ENCODE data around the gene CRYBB2.
"Not testable (repeated sequence)": the region's sequence is repeated elsewhere in the genome, so short reads cannot be mapped to it uniquely, and the experiment has no call there.

The CRYBB2 gene

GRCh38 chr22:25236417-25236816, 17.0 kb downstream of the CRYBB2 start:
- Mint-ChIP-seq H3K4me1 (ENCODE audit: low read depth) (peaks cover 4% of the 10 kb centered on the region), H3K27me3 (peaks cover 61% of the 10 kb centered on the region), H3K27ac (no peak overlapping the region), H3K4me3 (no peak overlapping the region), H3K36me3 (ENCODE audit: low read depth) (no peaks in the 10 kb centered on the region), H3K9me3 (no peaks in the 10 kb centered on the region)
- DNase-seq = no peak

- Mint-ChIP-seq H3K27me3 (peaks cover 51% of the 10 kb centered on the region), H3K9me3 (no peaks in the 10 kb centered on the region), H3K4me1 (ENCODE audit: low read depth) (peaks cover 4% of the 10 kb centered on the region), H3K36me3 (ENCODE audit: low read depth) (no peaks in the 10 kb centered on the region), H3K4me3 (no peak overlapping the region), H3K27ac (no peak overlapping the region)
- DNase-seq = no peak
Observed at GRCh38 chr22:25237503-25237902, 18.1 kb downstream of the CRYBB2 start.

DNA sequence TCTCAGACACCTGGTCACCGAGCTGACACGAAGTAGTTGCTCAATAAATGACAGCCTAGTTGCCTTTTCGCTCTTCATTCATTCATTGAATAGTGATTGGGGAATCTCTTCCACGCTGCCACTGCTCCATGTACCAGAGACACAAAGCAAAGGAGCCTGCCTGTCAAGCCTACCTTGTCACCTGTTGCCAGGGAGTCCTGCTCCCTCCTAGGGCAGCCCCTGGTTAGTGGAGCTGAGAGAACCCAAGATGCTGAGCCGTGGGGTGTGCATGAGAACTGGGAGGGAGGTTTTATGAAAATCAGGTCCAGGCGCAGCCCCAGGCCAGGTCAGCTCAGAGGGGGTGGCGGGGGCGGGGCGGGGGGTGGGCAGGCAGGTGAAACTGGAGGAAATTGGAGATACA, 18.6 kb downstream of the CRYBB2 start:
- not testable (repeated sequence) for H3K27ac Mint-ChIP-seq; DNase-seq; H3K9me3 Mint-ChIP-seq; H3K36me3 Mint-ChIP-seq (ENCODE audit: low read depth); H3K4me3 Mint-ChIP-seq; H3K4me1 Mint-ChIP-seq (ENCODE audit: low read depth)
- H3K27me3 Mint-ChIP-seq = peaks cover 50% of the 10 kb centered on the region

GRCh38 chr22:25255169-25255568, 35.7 kb downstream of the CRYBB2 start:
- H3K27ac Mint-ChIP-seq; DNase-seq; H3K4me1 Mint-ChIP-seq (ENCODE audit: low read depth); H3K27me3 Mint-ChIP-seq; H3K36me3 Mint-ChIP-seq (ENCODE audit: low read depth); H3K9me3 Mint-ChIP-seq; H3K4me3 Mint-ChIP-seq: not testable (repeated sequence)

- H3K4me1 Mint-ChIP-seq (ENCODE audit: low read depth); H3K27ac Mint-ChIP-seq; H3K4me3 Mint-ChIP-seq; DNase-seq; H3K9me3 Mint-ChIP-seq; H3K36me3 Mint-ChIP-seq (ENCODE audit: low read depth): not testable (repeated sequence)
- H3K27me3 Mint-ChIP-seq = peaks cover 35% of the 10 kb centered on the region
Observed at GRCh38 chr22:25267567-25267966, 48.1 kb downstream of the CRYBB2 start.

DNA sequence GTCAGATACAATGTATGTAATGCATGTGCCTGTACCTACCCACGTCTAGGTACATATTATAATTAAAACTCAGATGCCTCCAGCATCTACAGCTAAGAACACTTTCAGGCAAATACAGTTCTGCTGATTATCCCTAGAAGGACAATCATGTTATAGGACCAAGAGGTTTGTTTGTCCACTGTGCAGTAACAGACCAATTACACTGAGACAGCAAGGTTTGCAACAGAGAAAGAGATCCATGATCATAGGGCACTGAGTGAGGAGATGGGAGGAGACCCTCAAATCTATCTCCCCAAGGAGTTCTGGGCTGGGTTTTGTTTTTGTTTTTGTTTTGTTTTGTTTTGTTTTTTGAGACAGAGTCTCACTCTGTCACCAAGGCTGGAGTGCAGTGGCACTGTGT, 49.5 kb downstream of the CRYBB2 start:
- not testable (repeated sequence) for H3K36me3 Mint-ChIP-seq (ENCODE audit: low read depth); DNase-seq; H3K27ac Mint-ChIP-seq; H3K4me3 Mint-ChIP-seq; H3K4me1 Mint-ChIP-seq (ENCODE audit: low read depth); H3K9me3 Mint-ChIP-seq
- peaks cover 44% of the 10 kb centered on the region for H3K27me3 Mint-ChIP-seq

DNA sequence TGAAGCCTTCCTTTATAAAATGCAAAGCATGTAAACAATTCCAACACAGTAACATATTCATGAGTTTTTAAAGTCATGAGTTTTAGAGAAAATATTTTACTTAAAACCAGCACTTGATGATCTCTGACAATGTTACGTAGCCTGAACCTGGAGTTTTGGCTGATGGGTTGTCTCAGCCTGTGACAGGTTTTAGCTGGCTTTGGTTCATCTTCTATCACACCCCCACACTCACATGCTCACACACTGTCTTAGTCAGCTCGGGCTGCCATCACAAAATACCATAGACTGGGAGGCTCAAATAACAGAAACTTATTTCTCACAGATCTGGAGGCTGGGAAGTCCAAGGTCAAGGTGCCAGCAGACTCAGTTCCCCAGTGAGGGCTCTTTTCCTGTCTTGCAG, 50.6 kb downstream of the CRYBB2 start:
- not testable (repeated sequence) for DNase-seq; H3K9me3 Mint-ChIP-seq; H3K4me3 Mint-ChIP-seq; H3K27ac Mint-ChIP-seq; H3K36me3 Mint-ChIP-seq (ENCODE audit: low read depth); H3K4me1 Mint-ChIP-seq (ENCODE audit: low read depth)
- peaks cover 49% of the 10 kb centered on the region for H3K27me3 Mint-ChIP-seq

DNA sequence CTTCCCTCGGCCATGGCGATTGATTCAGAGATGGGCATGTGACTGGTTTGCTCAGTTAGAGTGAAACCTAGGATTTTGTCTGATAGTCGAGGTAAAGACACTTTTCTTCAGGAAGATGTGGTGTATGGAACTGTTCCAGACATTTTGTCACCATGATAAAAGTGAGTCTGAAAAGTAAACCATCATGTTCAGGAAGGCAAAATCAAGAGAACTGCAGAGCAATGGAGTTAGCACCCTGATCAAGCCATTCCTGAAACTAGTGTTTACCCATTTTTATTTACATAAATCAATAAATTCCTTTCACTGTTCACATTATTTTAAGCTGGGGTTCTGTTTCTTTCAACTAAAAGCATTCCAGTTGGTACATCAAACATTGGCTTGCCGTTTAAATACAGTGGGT, 53.8 kb downstream of the CRYBB2 start:
- not testable (repeated sequence) for H3K4me3 Mint-ChIP-seq; DNase-seq; H3K36me3 Mint-ChIP-seq (ENCODE audit: low read depth); H3K4me1 Mint-ChIP-seq (ENCODE audit: low read depth); H3K9me3 Mint-ChIP-seq; H3K27ac Mint-ChIP-seq
- H3K27me3 Mint-ChIP-seq = peaks cover 48% of the 10 kb centered on the region

GRCh38 chr22:25273928-25274327, 54.5 kb downstream of the CRYBB2 start:
- not testable (repeated sequence) for H3K36me3 Mint-ChIP-seq (ENCODE audit: low read depth)

GRCh38 chr22:25280118-25280517, 60.7 kb downstream of the CRYBB2 start:
- H3K27me3 Mint-ChIP-seq = peaks cover 64% of the 10 kb centered on the region
- not testable (repeated sequence) for H3K27ac Mint-ChIP-seq

More at GRCh38 chr22:25273928-25274327, 54.5 kb downstream of the CRYBB2 start:
- not testable (repeated sequence) for H3K27ac Mint-ChIP-seq; H3K4me3 Mint-ChIP-seq; H3K9me3 Mint-ChIP-seq; H3K4me1 Mint-ChIP-seq (ENCODE audit: low read depth); DNase-seq
- peaks cover 45% of the 10 kb centered on the region for H3K27me3 Mint-ChIP-seq

More at GRCh38 chr22:25280118-25280517, 60.7 kb downstream of the CRYBB2 start:
- H3K4me1 Mint-ChIP-seq (ENCODE audit: low read depth) = peaks cover 13% of the 10 kb centered on the region
- not testable (repeated sequence) for DNase-seq; H3K4me3 Mint-ChIP-seq; H3K9me3 Mint-ChIP-seq; H3K36me3 Mint-ChIP-seq (ENCODE audit: low read depth)

All from activated T-cell treated with anti-CD3 and anti-CD28 coated beads, Interleukin-2, amount 50 U/mL, for 24 hours (primary cell).